K562 (cell line): Measurements from ENCODE around the gene ROBO1.

ENCODE experiments used
- ARID2 ChIP-seq: fragments of 450-650 bp; IDR thresholded peaks from 2 replicates; pipeline ENCODE4 v1.6.1; 2017; ENCODE audit warnings: antibody characterized with exemption, mild to moderate bottlenecking
- CTCF ChIP-seq, 3 experiments: IDR thresholded peaks in 2 of 3; conservative IDR thresholded peaks in 1 of 3; 2 replicates each; pipeline ENCODE4 v1.5.1; 2011 to 2012; ENCODE audit warnings: low read length in 3 of 3, mild to moderate bottlenecking in 3 of 3, control low read depth in 2 of 3, improper control_type of control experiment in 1 of 3, inconsistent platforms in 1 of 3, low read depth in 1 of 3, mixed read lengths in 1 of 3, moderate library complexity in 1 of 3; ENCODE audit not compliant: insufficient read depth in 2 of 3
- HIVEP1 ChIP-seq: fragments of 250-450 bp; sonication (Bioruptor Pico); IDR thresholded peaks from 2 replicates; pipeline ENCODE4 v1.4.0; 2020; ENCODE audit warnings: mild to moderate bottlenecking
- TCFL5 ChIP-seq: fragments of 250-450 bp; sonication (Bioruptor Pico); conservative IDR thresholded peaks from 2 replicates; pipeline ENCODE4 v1.6.1; 2021; ENCODE audit warnings: mild to moderate bottlenecking, moderate library complexity, matching md5 sums
- ZNF140 ChIP-seq: fragments of 250-450 bp; sonication (Bioruptor Pico); IDR thresholded peaks from 2 replicates; pipeline ENCODE4 v1.8.0; 2021; ENCODE audit warnings: moderate library complexity, mild to moderate bottlenecking, inconsistent platforms

- TF ChIP-seq ARID2: no peak
- TF ChIP-seq CTCF (IDR thresholded peaks at IDR 0.05 in 2 of 3, conservative IDR thresholded peaks at IDR 0.05 in 1 of 3; ENCODE audit: insufficient read depth in 2 of 3, low read depth in 1 of 3, low read length in 3 of 3): no peak
- no peak for TF ChIP-seq TCFL5 (CRISPR knock-in tag)
- no peak for TF ChIP-seq HIVEP1
- no peak for TF ChIP-seq ZNF140
Measured at GRCh38 chr3:79257791-79258190, 510.0 kb downstream of the ROBO1 start.
